HG02759 (cell line): ENCODE data around the gene EPHB3.
"Not testable (repeated sequence)": the region's sequence is repeated elsewhere in the genome, so short reads cannot be mapped to it uniquely, and the experiment has no call there.

Source experiments
- ATAC-seq: cut with Tn5 transposase; IDR thresholded peaks from one replicate; pipeline ENCODE4 v1.9.1; 2021; ENCODE audit warnings: mild to moderate bottlenecking, moderate library complexity; ENCODE audit not compliant: unreplicated experiment

The EPHB3 gene

DNA sequence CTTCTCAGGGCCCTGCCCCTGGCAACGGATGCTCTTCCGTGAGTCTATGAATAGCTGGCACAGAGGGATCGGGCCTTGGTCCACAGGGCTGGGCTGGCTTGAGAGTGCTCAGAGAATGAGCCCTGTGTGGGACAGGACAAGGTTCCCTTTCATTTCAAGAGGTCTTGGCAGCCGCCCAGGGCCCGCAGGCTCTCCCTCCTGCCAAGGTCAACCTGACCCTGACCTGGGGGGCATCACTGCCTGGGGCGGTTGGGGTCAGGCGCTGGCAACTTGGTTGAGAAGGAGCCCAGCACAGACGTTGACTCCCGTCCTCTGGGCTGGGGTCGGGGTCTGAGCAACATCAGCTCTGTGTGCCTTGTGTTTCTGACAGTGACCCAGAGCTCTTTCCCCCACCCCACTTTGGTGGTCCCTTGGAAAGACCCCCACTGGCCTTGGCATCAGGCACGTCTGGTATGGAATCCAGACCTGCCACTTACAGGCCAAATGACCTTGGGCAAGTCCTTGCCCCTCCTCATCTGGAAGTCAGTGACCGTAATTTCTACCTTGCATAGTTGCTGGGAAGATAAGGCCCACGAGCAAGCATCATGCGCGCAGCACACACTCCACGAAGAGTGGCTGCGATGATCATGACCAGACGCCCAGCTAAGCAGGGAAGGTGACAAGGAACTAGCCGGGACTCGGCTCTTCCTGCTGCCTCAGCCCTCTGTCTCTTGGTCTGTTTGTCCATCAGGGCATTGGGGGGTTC is 36.4 kb downstream of the EPHB3 start:
- no peak for ATAC-seq

DNA sequence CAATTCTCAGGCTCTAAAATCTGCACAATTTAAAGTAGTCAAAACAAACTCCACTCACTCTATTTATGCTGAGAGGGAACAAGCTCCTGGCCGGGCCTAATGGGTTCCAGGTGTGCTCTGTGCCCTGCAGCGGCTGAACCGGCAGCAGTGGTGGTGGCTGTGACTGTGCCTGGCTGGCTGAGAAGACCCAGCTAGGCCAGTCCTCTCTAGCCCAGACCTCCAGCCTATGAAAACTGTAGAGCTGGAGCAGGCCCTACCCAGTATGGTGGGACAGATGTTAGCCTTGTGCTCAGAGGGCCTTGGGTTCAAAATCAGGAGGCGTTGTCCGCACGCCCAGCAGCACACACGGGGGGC is 37.0 kb downstream of the EPHB3 start:
- ATAC-seq = no peak

DNA sequence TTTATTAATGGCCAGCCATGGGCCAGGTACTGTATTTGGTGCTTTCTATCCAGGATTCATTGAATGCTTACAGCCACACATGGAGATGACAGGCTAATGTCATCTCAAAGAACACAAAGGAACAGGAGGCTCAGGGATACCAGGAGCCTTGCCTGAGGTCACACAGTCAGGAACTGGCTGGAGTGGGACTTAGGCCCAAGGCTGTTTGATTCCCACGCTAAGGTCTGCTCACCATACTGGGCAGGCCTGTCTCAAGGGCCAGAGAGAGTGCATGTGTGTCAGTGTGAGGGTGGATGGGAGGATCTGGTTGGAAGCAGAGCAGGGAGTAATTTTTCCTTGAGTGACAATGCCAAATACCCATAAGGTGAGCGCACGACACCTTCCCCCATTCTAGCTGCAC is 37.6 kb downstream of the EPHB3 start:
- no peak for ATAC-seq

DNA sequence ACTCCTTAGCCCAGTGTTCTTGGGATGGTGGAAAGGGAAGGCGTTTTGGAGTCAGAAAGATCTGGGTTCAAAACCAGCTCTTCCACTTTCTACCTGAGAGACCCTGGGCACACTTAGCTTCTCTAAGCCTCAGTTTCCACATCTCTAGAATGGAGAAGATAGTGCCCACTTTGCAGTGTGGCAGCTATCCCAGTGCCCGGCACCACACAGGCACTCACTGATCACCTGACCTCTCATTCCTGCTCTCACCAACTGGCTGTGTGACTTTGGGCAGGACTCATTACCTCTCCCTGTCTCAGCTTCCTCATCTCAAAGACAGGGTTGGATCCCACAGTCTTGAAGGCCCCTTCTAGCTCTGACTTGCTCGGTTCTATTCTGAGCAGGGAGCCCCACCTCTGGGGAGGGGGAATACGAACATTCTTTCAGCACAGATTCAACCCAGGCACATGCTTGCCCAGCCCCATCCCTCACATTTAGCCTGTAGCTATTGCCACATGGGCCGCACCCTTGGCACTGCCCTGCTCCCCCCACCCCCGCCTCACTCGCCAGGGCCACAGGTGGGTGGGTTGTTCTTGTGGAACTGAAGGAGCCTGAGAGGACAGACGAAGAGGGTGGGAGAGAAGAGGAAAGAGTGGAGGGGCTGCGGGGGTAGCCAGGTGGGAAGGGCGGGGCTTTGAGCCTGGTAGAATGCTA is 39.2 kb downstream of the EPHB3 start:
- no peak for ATAC-seq

DNA sequence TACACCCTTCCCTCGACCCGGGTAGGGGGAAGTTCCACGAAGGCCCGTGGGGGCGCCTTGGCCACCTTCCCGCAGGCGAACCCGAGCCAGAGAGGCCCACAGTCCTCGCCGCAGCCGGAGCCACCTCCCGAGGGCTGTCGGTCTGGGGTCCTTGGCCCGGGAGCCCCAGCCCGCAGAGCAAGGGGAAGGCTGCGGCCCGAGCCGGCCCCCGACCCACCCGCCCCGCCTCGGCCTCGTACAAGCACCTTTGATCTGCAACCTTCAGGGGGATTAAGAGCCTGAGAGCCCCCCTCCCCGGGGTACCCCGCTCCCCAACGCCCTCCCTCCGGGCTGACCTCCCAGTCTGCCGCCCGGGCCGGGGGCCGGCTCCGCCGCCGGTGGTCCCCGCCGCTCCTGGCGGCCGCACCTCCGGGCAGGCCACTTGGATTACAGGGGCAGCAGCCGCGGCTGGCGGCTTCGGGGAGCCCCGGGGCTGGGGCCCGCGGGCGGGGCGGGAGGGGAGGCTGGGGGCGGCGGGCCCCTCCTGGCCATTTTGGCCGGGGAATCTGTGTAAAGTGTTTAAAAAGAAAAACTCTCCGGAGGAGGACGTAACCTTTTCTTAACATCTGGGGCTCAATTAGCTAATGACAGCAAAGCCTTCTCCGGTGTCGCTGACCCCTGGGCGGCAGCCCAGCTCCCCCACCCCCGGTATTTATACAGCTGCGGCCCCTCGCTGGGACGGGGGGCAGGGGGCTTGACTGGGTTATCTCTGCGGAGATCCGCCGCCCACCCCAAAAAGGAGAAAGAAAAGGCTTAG is 40.2 kb downstream of the EPHB3 start:
- no peak for ATAC-seq

DNA sequence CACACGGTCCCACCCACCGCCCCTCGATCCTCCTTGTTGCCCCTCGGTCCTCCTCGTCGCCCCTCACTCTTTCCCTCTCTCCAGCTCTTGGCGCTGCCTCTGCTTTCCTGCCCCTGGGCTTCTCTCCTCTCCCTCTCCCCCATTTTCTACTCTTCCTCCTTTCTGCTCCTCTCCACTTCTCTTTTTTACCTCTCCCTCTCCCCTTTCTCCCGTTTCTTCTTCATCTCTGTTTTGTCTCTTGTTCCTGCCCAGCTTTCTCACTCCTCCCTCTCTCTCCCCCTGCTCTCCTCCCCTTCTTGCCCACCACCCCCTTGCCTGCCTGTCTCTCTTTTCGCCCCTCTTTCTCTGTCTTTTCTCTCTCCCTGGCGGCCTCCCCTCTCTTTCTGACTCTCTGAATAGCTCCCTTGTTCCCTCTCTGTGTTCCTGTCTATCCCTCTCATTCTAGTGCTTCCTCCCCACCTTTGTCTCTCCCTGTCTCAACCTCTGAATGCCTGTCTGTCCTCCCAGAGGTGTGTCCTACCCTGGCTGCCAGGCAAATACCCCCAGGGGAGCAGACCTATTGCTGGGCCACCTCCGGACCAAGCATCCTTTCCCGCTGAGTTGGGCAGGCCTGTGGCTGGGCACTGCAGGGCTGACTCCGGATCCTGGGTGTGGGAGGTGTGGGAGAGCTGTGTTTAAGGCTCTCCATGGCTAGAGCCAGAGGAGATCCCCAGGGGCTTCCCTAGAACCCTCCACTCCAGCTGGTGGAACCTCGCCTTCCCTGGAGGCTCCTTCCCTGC is 41.0 kb downstream of the EPHB3 start:
- no peak for ATAC-seq

DNA sequence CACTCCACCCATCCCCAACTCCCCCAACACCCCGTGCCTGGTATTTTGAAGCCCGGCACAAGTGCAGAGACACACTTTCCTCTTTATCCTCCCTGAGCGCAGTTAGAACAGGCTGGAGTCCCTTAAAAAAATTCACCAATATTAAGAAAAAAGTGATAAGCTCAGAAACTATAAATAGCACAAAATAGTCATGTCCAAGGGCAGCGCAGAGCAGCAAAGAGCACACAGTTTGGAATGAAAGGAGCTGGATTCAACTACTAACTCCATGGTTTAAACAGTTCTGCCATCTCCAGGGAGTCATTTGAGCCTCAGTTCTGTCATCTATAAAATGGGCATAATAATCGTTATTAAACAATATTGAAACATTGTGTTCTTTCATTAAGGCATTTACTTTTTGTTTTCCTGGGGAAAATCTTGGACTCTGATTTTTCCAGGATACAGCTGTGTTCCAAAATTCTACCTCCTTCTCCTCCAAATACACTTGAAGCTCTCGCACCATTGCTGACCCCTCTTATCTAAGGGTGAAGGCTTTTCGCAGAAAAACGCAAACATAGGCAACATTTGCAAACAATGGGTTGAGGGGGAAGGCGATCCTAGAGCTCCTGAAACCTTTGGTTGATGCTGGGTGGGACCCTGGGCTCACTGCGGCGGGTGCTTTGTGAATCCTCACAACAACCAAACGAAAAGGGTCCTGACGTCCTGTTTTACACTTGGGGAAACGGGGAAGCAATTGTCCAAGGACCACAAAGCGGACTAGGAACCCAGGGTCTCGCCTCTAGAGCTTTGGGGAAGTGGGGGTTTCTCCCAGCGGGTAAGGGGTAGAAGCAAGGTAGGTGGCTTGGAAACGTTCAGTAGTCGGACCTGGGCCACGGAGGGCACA is 41.8 kb downstream of the EPHB3 start:
- no peak for ATAC-seq

DNA sequence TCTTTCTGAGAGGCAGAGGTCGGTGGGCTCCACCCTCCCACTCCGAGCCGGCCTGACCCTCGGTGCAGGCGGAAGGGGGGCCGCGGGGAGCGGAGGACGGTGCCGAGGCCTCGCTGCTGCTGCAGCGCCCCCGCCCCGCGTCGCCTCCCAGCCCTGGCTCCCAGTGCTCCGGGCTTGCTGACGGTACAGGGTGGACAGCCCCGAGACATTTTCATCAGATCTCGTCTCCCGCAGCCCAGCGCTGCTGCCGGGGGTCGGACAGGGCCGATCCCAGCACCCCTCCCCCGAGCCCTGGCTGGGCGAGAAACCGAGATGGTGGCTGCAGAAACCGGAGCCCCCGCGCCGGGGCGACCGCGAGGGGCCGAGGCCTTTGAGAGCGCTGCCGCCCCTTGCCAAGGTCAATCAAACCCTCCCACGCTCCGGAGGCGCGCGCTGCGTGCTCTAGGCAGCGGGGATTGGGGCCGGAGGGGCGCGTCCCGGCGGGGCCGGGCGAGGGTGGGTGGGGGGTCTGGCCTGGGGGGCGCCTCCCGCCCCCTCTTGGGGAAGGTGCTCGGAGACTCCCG is 42.5 kb downstream of the EPHB3 start:
- no peak for ATAC-seq

DNA sequence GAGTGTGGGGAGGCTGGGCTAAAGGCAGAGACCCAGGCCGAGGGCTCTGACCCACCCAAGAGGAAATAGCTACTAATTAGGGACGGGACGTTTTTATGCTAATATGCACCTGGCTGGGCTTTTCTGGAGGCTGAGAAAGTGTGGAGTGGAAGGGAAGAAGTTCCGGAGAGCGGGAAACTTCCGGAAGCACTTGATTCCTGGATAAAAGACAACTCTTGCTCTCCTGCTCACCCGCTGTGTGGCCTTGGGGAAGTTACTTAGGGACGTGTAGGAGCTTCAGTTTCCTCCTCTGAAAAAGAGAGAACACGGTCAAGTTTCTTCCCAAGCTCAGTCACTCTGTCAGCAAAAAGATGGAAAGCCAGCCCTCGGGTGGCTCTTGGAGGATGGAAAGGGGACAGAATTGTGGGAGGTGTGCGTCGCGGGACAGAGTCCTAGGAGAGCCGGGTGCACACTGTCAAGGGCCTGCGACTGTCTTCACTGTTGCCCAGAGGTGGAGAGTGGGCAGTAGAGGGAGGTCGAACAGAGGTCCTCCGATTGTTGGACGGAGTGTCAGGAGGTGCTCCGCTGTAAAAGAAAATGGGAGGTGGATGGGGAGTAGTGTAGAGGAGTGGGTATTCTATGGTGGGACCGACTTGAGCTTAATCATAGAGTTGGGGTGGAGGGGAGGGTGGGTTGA is 43.2 kb downstream of the EPHB3 start:
- ATAC-seq = no peak

DNA sequence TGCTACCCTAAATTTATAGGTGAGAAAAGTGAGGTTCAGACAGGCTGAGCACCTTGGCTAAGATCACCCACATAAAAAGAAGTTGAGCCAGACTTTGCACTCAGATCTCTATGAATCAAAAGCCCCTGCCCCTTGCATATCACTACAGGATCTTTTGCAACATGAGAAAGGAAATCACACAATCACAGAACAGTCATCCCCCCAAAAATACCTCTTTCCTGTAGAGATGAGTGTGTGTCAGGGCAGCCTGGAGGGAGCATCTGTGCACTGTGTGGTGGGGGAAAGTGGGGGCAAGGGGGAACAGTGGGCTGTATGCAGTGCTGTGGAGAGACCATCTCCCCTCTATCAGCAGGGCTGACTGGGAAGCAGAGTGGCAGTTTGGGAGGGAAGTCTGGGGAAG is 46.6 kb downstream of the EPHB3 start:
- ATAC-seq = no peak

DNA sequence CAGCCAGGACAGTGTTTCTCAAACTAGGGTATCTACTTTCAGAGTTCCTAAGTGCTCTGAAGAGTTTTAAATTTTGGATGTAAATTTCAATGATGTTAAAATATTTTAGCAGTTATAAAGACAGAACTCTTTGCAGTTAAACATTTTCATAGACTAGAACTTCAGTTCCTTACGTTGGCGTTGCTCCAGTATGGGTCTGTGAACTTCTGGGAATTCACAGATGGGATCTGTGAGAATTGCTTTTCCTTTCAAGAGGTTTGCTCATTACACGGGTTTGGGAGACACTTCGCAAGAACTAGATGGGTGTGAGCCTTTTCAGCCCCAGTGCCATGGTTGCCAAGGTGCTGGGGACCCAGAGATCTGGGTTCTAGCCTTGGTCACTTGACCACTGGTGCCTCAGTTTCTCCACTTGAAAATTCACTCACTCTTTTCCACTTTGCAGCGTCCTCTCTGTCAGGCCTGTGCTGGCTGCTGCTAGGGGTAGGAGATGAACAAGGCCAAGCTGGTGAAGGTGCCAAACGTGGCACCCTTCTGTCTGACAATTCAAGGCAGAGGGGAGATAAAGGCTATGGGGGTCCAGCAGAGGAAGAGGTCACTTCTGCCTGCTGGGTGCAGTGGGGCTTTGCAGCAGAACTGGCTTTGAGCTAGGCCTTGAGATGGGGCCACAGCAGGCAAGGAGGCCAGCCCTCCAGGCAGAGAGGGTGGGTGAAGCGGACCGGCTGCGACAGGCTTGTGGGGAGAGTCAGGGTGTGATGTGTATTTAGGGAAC is 48.1 kb downstream of the EPHB3 start:
- no peak for ATAC-seq

DNA sequence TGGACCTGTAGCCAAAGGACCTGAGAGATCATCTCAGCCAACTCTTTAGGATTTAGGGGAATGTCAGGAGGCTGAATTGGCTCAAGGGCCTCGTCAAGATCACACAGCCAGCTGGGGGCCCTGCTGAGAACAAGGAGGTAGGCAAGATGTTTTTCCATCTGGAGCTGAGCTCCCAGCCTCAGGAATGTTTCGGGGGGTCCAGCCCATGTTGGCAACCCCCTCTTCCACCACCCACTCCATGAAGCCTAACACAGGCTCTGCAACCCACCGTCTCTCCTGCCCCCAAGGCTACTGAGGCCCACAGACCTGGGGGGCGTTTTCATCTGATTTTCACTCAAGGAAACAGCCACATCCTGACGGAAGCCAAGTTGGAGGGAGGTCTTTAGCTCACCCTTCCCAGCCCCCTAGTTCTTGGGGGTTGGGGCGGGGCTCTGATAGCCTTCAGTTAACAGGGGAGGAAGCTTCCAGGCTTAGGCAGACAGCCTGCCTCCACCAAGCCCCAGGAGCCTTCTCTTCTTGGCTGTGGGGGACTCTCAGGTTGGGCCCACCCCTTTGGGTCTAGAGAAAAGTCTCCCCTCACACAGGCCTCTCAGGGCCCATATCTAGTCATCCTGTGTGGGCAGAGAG is 48.8 kb downstream of the EPHB3 start:
- no peak for ATAC-seq

DNA sequence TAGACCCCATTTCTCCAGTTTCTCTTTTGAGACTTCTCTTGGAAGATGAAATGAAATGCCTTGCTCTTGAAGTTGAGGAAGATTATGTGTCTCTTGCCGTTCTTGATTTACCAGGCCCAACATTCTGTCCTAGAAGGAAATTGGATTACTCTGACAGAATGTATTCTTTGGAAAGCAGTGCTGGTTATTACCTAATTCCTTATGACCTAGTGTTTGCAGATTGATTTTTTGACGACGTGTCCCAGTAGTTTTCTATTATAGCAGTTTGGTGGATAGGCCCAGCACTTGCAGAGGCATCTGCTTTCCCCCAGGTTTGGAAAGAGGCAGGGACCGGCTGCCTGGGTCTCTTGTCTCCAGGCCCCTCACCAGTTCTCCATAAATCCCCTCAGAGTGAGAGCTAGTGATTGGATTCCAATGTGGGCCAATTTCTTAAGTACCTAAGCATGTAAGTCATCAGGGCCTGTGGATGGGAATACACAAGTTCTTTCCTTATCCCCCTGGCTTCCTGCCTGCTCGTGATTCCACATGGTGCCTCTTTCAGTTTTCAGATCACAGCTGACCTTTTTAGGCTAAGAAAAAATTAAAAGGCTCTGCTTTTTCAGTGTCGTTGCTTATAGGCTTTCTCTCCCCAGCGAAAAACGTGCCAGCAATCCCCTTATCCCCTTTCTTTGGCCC is 50.2 kb downstream of the EPHB3 start:
- ATAC-seq = no peak

DNA sequence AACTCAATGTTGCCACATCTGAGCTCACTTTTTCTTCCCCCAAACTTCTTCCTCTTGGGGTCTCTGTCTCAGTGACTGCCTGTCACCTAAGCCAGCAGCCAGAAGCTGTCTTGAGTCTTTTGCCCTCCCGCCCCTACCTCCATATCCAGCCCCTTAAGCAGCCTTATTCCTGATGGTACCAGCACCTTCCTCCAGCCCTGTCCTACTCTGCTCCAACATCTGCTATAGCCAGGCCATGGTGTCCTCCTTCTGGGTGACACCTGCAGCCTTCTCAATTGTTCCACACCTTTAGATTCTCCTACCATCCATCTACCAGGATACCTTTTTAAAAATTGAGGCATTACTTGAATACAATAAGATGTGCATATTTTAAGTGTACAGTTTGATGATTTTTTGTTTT is 53.8 kb downstream of the EPHB3 start:
- no peak for ATAC-seq

DNA sequence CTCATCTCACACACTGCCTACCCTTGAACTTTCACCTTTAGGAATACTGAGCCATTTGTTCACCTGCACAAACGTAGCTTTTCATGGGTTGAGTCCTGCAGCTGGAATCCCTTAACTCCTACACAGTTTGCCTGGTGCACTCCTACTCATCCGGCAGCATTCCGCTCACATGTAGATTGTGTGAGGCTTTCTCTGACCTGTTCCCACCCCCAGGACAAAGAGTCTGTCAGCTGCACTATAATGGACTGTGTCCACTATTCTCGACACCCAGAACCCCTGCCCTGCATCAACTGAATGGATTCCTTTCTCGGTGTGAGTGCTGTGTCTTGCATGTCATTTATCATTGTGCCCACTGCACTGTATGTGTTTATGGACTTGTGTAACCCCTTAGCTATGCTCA is 54.9 kb downstream of the EPHB3 start:
- ATAC-seq = no peak

DNA sequence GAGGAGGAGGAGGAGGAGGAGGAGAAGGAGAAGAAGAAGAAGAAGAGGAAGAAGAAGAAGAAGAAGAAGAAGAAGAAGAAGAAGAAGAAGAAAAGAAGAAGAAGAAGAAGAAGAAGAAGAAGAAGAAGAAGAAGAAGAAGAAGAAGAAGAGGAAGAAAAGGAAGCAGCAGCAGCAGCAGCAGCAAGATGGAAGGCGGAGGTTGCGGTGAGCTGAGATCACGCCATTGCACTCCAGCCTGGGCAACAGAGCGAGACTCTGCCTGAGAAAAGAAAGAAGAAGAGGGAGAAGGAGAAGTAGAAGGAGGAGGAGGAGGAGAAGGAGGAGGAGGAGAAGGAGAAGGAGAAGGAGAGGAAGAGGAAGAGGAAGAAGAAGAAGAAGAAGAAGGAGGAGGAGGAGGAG is 55.7 kb downstream of the EPHB3 start:
- ATAC-seq = not testable (repeated sequence)

DNA sequence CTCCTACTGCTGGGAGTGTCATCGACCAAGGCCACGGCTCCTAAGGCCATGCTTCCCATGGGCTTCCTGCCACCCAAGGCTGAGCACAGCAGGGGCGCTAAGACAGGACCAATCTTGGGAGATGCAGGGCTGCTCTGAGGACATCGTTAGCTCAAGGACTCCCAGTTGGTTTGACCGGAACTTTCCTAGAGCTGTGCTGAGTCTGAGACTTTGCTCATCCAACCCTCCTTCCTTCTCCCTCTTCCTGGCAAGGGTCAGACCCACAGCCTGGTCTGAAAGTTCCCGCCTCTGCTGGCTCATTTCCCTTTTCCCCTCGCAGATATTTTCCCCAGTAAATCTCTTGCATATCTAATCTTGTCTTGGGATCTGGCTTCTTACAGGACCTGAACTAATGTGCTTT is 57.2 kb downstream of the EPHB3 start:
- ATAC-seq = no peak

DNA sequence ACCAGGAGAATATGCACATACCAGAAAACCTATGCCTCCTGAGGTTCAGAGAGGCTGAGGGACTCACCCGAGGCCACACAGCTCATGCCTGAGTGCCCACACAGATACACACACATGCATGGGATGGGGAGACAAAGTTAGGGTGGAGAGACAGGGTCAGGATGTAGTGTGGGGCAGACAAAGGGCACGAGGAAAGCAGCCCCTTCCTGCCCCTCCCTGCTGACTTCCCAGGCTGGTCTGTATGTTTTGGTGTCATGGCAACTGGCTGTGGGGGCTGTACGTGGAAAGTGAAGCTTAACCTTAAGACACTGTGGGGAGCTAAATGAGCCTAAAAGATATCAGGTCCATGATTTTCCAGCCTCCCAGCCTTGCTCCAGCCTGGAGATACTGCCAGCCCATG is 57.8 kb downstream of the EPHB3 start:
- ATAC-seq = no peak
